Gastrocnemius medialis (tissue), 4 donors: ENCODE data around the gene TANGO6. TPM values are rescaled to one million over a fixed set of nuclear protein-coding genes. Genes with fewer than 3 reads are reported as not detected.

Experiments used
- ATAC-seq, 2 donors: fragments of 150-250 bp; one replicate each; pipeline ENCODE4 v1.9.1; 2016
- DNase-seq, 2 donors: peaks; one replicate each; pipeline ENCODE4 v3.0.0-alpha.2; 2019
- H3K27ac ChIP-seq, 4 donors: fragments of 200-600 bp; sonication (generic); 1 replicate in 1 of 4; 2 replicates in 3 of 4; pipeline ENCODE4 v1.5.1; 2016 to 2018; ENCODE audit warnings: mild to moderate bottlenecking in 2 of 4, moderate library complexity in 1 of 4
- H3K27me3 ChIP-seq, 3 donors: fragments of 200-600 bp; sonication (generic) in 2 of 3; 1 replicate in 1 of 3; 2 replicates in 2 of 3; pipeline versions ENCODE4 v1.5.1 to v1.6.0; 2016 to 2019; ENCODE audit warnings: mild to moderate bottlenecking in 1 of 3, moderate library complexity in 1 of 3
- H3K36me3 ChIP-seq, 2 donors: fragments of 200-600 bp; sonication (generic) in 1 of 2; one replicate each; pipeline ENCODE4 v1.5.1; 2017 to 2018
- H3K4me1 ChIP-seq, 2 donors: fragments of 200-600 bp; sonication (generic) in 1 of 2; one replicate each; pipeline ENCODE4 v1.5.1; 2016 to 2017; ENCODE audit warnings: mild to moderate bottlenecking in 2 of 2
- H3K4me3 ChIP-seq, 4 donors: fragments of 200-600 bp; sonication (generic) in 3 of 4; 1 replicate in 1 of 4; 2 replicates in 3 of 4; pipeline ENCODE4 v1.5.1; 2016 to 2019; ENCODE audit warnings: mild to moderate bottlenecking in 2 of 4
- H3K9me3 ChIP-seq, 3 donors: fragments of 200-600 bp; sonication (generic) in 2 of 3; 1 replicate in 1 of 3; 2 replicates in 2 of 3; pipeline ENCODE4 v1.5.1; 2016 to 2019
- CTCF ChIP-seq, 5 experiments: fragments of 450-650 bp in 3 of 5; fragments of 200-600 bp in 2 of 5; sonication (generic) in 2 of 5; IDR thresholded peaks in 4 of 5; conservative IDR thresholded peaks in 1 of 5; 1 replicate in 4 of 5; 2 replicates in 1 of 5; pipeline ENCODE4 v1.5.1; 2016 to 2019; ENCODE audit warnings: antibody characterized with exemption in 5 of 5, mild to moderate bottlenecking in 3 of 5, moderate library complexity in 3 of 5
- POLR2A ChIP-seq, 2 donors: fragments of 450-650 bp; IDR thresholded peaks; one replicate each; pipeline ENCODE4 v1.6.1; 2017; ENCODE audit warnings: antibody characterized with exemption in 2 of 2, mild to moderate bottlenecking in 2 of 2, moderate library complexity in 2 of 2
- in situ Hi-C, 4 donors: fragments of 200-750 bp; cut with MboI; loops; one replicate each; pipeline versions ENCODE4 v1.15.0 to v1.8.0; 2017; ENCODE audit warnings: low sequenced_read_pairs in 4 of 4
- intact Hi-C: fragments of 100-400 bp; cut with DNase I; formaldehyde crosslinking; loops from one replicate; pipeline ENCODE4 v1.15.1; 2023; ENCODE audit warnings: low total_unique reads
- total RNA-seq, 4 donors: library from RNA; depleted of rRNA; stranded (reverse); fragments of >200 nt; gene quantifications; one replicate each; pipeline versions ENCODE4 v1.1.0 to v1.2.3, GENCODE V29; 2016

Gene TANGO6
- total RNA-seq, 4 donors from 2014 or later, result 13.6 to 20.0 (median 17.8) TPM

- in situ Hi-C loops, result no loop called here
- H3K4me3 ChIP-seq, result no peak overlapping the region
- no peak for TF ChIP-seq POLR2A (IDR thresholded peaks at IDR 0.05)
- no peak for TF ChIP-seq CTCF (IDR thresholded peaks at IDR 0.05 in 4 of 5, conservative IDR thresholded peaks at IDR 0.05 in 1 of 5)
- H3K4me1 ChIP-seq, result no peaks in the 10 kb centered on the region
- no peaks in the 10 kb centered on the region for H3K27me3 ChIP-seq
- no peak overlapping the region for H3K27ac ChIP-seq
- intact Hi-C loops, result no loop called here
- no peaks in the 10 kb centered on the region for H3K9me3 ChIP-seq
- DNase-seq, result no peak
- H3K36me3 ChIP-seq, result peaks cover 0 to 45% of the 10 kb centered on the region in 2 donors
- ATAC-seq, result no peak
Measured at GRCh38 chr16:68883685-68884084, 40.4 kb downstream of the TANGO6 start.

- Histone ChIP-seq H3K4me1 (no peaks in the 10 kb centered on the region), H3K27me3 (no peaks in the 10 kb centered on the region), H3K36me3 (peaks cover 0 to 43% of the 10 kb centered on the region in 2 donors), H3K4me3 (no peak overlapping the region), H3K27ac (no peak overlapping the region), H3K9me3 (no peaks in the 10 kb centered on the region)
- DNase-seq, result no peak
- ATAC-seq, result no peak
- in situ Hi-C loops (no loop called here), intact Hi-C loops (no loop called here)
- TF ChIP-seq POLR2A (IDR thresholded peaks at IDR 0.05) (no peak), CTCF (IDR thresholded peaks at IDR 0.05 in 4 of 5, conservative IDR thresholded peaks at IDR 0.05 in 1 of 5) (no peak)
Measured at GRCh38 chr16:68884401-68884800, 41.1 kb downstream of the TANGO6 start.

- TF ChIP-seq CTCF (IDR thresholded peaks at IDR 0.05 in 4 of 5, conservative IDR thresholded peaks at IDR 0.05 in 1 of 5) (no peak), POLR2A (IDR thresholded peaks at IDR 0.05) (no peak)
- Histone ChIP-seq H3K4me3 (no peak overlapping the region), H3K9me3 (no peaks in the 10 kb centered on the region), H3K27me3 (no peaks in the 10 kb centered on the region), H3K4me1 (no peaks in the 10 kb centered on the region), H3K27ac (no peak overlapping the region), H3K36me3 (peaks cover 0 to 39% of the 10 kb centered on the region in 2 donors)
- ATAC-seq, result no peak
- in situ Hi-C loops (no loop called here), intact Hi-C loops (no loop called here)
- DNase-seq, result no peak
Measured at GRCh38 chr16:68884861-68885720, 41.8 kb downstream of the TANGO6 start.

- ATAC-seq, result no peak
- in situ Hi-C loops, result no loop called here
Measured at GRCh38 chr16:68887107-68887506, 43.8 kb downstream of the TANGO6 start.

More at GRCh38 chr16:68887107-68887506, 43.8 kb downstream of the TANGO6 start:
- DNase-seq, result no peak
- TF ChIP-seq CTCF (IDR thresholded peaks at IDR 0.05 in 4 of 5, conservative IDR thresholded peaks at IDR 0.05 in 1 of 5) (no peak), POLR2A (IDR thresholded peaks at IDR 0.05) (no peak)
- H3K9me3 ChIP-seq, result no peaks in the 10 kb centered on the region
- H3K27me3 ChIP-seq, result no peaks in the 10 kb centered on the region
- H3K36me3 ChIP-seq, result peaks cover 0 to 21% of the 10 kb centered on the region in 2 donors
- intact Hi-C loops, result no loop called here
- H3K4me1 ChIP-seq, result no peaks in the 10 kb centered on the region
- no peak overlapping the region for H3K27ac ChIP-seq
- H3K4me3 ChIP-seq, result no peak overlapping the region
